ENCODE measurements around the gene DGKB. TPM values are rescaled to one million over a fixed set of nuclear protein-coding genes. Genes with fewer than 3 reads are reported as not detected.

Gene DGKB
- total RNA-seq, 1 donor from 2014 or later: not detected

DNA sequence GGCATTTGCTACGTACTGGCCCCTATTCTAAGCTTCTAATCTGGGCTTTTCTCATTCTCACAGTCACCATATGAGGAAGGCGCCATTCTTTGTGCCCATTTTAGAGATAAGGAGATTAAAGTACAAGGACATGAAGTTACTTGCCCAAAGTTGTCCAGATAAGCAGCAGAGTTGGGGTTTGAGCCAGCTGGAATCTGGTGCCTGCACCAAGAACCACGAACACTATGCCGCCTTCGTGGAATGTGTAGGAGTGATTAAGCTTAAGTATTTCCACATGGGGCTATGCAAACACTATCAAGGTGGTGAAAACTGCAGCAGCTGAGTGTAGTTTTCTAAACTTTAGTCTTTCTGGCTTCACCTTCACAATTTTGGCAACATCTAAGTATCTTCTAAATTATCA, 570.4 kb downstream of the DGKB start:
- no peak for DNase-seq (ENCODE audit: low spot score)
- Mint-ChIP-seq H3K36me3 (ENCODE audit: low read depth) (no peaks in the 10 kb centered on the region), H3K4me1 (ENCODE audit: low read depth) (no peaks in the 10 kb centered on the region), H3K9me3 (no peaks in the 10 kb centered on the region), H3K27me3 (ENCODE audit: insufficient read depth) (no peaks in the 10 kb centered on the region), H3K4me3 (no peak overlapping the region), H3K27ac (no peak overlapping the region)
- intact Hi-C loops (cut with micrococcal nuclease): no loop called here

DNA sequence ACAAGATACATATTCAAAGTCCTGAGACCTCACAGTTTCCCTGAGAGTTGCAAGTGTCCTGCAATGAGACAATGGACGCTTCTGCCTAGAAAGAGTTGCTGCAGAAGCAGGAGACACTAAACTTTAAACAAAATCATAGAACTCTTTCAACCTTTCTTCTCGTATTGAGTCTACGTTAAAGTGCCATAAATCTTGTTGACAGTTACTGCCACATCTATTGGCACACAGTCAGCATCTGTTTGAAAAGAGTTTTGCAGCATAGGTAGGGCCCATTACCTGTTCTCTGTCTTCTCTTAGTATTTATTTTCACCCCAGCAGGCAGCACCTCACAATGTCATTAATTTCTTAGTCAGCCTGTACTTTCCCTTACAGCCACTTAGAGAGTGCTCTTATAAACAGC, 577.8 kb downstream of the DGKB start:
- no peak overlapping the region for H3K4me3 Mint-ChIP-seq
- no peaks in the 10 kb centered on the region for H3K36me3 Mint-ChIP-seq (ENCODE audit: low read depth)

DNA sequence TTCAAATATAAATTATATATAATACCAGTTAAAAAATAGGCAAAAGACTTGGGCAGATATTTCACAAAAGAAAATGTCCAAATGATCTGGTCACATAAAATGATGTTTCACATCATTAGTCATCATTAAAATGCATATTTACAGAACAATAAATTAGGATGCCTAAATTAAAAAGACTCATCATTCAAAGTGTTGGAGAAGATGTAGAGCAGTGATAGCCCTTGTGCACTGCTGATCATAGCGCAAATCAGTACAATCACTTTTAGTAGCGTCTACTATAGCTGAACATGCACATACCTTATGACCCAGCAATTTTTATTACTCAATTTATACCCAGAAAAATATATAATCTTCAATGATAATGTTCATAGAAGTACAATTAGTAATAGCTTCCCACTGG, 579.8 kb downstream of the DGKB start:
- intact Hi-C loops (cut with micrococcal nuclease): no loop called here
- H3K9me3 Mint-ChIP-seq: peaks cover 12% of the 10 kb centered on the region
- DNase-seq (ENCODE audit: low spot score): no peak
- H3K36me3 Mint-ChIP-seq (ENCODE audit: low read depth): no peaks in the 10 kb centered on the region
- H3K4me1 Mint-ChIP-seq (ENCODE audit: low read depth): no peaks in the 10 kb centered on the region
- H3K27me3 Mint-ChIP-seq (ENCODE audit: insufficient read depth): no peaks in the 10 kb centered on the region
- H3K4me3 Mint-ChIP-seq: no peak overlapping the region
- H3K27ac Mint-ChIP-seq: no peak overlapping the region

More for the DNA sequence above, 577.8 kb downstream of the DGKB start:
- Mint-ChIP-seq H3K4me1 (ENCODE audit: low read depth) (no peaks in the 10 kb centered on the region), H3K27ac (no peak overlapping the region), H3K9me3 (peaks cover 12% of the 10 kb centered on the region), H3K27me3 (ENCODE audit: insufficient read depth) (no peaks in the 10 kb centered on the region)
- intact Hi-C loops (cut with micrococcal nuclease): no loop called here
- DNase-seq (ENCODE audit: low spot score): no peak

GRCh38 chr7:14321947-14322346, 580.6 kb downstream of the DGKB start:
- no peak overlapping the region for H3K27ac Mint-ChIP-seq
- H3K4me1 Mint-ChIP-seq (ENCODE audit: low read depth): no peaks in the 10 kb centered on the region
- H3K36me3 Mint-ChIP-seq (ENCODE audit: low read depth): no peaks in the 10 kb centered on the region
- intact Hi-C loops (cut with micrococcal nuclease): no loop called here
- no peaks in the 10 kb centered on the region for H3K27me3 Mint-ChIP-seq (ENCODE audit: insufficient read depth)
- no peak for DNase-seq (ENCODE audit: low spot score)
- H3K9me3 Mint-ChIP-seq: peaks cover 12% of the 10 kb centered on the region
- H3K4me3 Mint-ChIP-seq: no peak overlapping the region

DNA sequence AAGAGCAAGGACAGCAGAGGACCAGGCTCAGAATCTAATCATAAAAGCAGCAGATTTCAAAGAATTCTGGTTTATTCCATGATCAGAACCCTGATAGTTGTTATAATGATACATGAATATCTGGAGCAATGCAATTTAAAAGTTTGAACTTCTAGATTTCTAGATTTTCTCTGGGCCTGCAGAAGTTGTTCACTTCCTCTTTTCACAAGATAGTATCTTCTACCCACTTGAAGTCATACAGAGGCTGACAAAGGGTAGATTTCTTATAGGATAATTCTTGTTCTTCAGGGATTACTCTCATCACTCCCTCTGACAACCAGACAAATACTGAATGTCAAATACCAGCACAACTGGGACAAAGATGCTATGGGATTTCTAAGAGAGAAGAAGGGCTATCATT, 593.1 kb downstream of the DGKB start:
- intact Hi-C loops (cut with micrococcal nuclease): no loop called here
- peaks cover 4% of the 10 kb centered on the region for H3K9me3 Mint-ChIP-seq
- no peak overlapping the region for H3K4me3 Mint-ChIP-seq
- DNase-seq (ENCODE audit: low spot score): no peak
- no peaks in the 10 kb centered on the region for H3K36me3 Mint-ChIP-seq (ENCODE audit: low read depth)
- no peaks in the 10 kb centered on the region for H3K4me1 Mint-ChIP-seq (ENCODE audit: low read depth)
- H3K27ac Mint-ChIP-seq: no peak overlapping the region
- H3K27me3 Mint-ChIP-seq (ENCODE audit: insufficient read depth): no peaks in the 10 kb centered on the region

- no peaks in the 10 kb centered on the region for H3K27me3 Mint-ChIP-seq (ENCODE audit: insufficient read depth)
- no peak overlapping the region for H3K27ac Mint-ChIP-seq
- no peaks in the 10 kb centered on the region for H3K36me3 Mint-ChIP-seq (ENCODE audit: low read depth)
- H3K9me3 Mint-ChIP-seq: peaks cover 4% of the 10 kb centered on the region
- no peaks in the 10 kb centered on the region for H3K4me1 Mint-ChIP-seq (ENCODE audit: low read depth)
- H3K4me3 Mint-ChIP-seq: no peak overlapping the region
- no peak for DNase-seq (ENCODE audit: low spot score)
- intact Hi-C loops (cut with micrococcal nuclease): no loop called here
These were observed 597.2 kb downstream of the DGKB start for GRCh38 chr7:14305233-14305866.

GRCh38 chr7:14303536-14303935, 599.0 kb downstream of the DGKB start:
- Mint-ChIP-seq H3K27ac (no peak overlapping the region), H3K4me1 (ENCODE audit: low read depth) (no peaks in the 10 kb centered on the region), H3K4me3 (no peak overlapping the region), H3K27me3 (ENCODE audit: insufficient read depth) (no peaks in the 10 kb centered on the region), H3K36me3 (ENCODE audit: low read depth) (no peaks in the 10 kb centered on the region), H3K9me3 (peaks cover 4% of the 10 kb centered on the region)
- intact Hi-C loops (cut with micrococcal nuclease): no loop called here
- DNase-seq (ENCODE audit: low spot score): no peak

GRCh38 chr7:14294637-14295036, 607.9 kb downstream of the DGKB start:
- intact Hi-C loops (cut with micrococcal nuclease): no loop called here
- no peaks in the 10 kb centered on the region for H3K36me3 Mint-ChIP-seq (ENCODE audit: low read depth)
- no peak overlapping the region for H3K4me3 Mint-ChIP-seq
- H3K27me3 Mint-ChIP-seq (ENCODE audit: insufficient read depth): no peaks in the 10 kb centered on the region
- H3K4me1 Mint-ChIP-seq (ENCODE audit: low read depth): no peaks in the 10 kb centered on the region
- H3K9me3 Mint-ChIP-seq: peaks cover 14% of the 10 kb centered on the region
- no peak overlapping the region for H3K27ac Mint-ChIP-seq
- no peak for DNase-seq (ENCODE audit: low spot score)

DNA sequence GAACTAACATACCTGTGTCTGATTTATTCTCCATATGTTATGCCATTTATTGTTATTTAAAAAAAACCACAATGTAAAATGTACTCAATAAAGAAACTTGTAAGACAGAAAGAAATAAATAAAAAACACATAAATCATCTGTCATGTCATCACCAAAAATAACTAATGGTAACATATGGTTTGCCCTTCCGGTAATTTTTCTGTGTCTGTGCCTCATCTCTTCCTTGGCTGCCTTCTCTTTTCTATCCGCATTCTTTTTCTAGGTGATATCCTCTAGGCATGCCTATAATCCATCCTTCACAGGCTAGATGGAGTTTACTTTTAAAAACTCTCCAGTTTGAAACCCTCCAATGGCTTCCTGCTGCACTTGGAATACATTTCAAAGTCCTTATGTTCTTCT, 609.1 kb downstream of the DGKB start:
- Mint-ChIP-seq H3K36me3 (ENCODE audit: low read depth) (no peaks in the 10 kb centered on the region), H3K4me3 (no peak overlapping the region)

GRCh38 chr7:14292737-14293136, 609.8 kb downstream of the DGKB start:
- Mint-ChIP-seq H3K4me3 (no peak overlapping the region), H3K4me1 (ENCODE audit: low read depth) (no peaks in the 10 kb centered on the region), H3K36me3 (ENCODE audit: low read depth) (no peaks in the 10 kb centered on the region), H3K27me3 (ENCODE audit: insufficient read depth) (no peaks in the 10 kb centered on the region), H3K9me3 (peaks cover 14% of the 10 kb centered on the region), H3K27ac (no peak overlapping the region)
- DNase-seq (ENCODE audit: low spot score): no peak
- intact Hi-C loops (cut with micrococcal nuclease): no loop called here

More for the DNA sequence above, 609.1 kb downstream of the DGKB start:
- Mint-ChIP-seq H3K27ac (no peak overlapping the region), H3K9me3 (peaks cover 14% of the 10 kb centered on the region), H3K27me3 (ENCODE audit: insufficient read depth) (no peaks in the 10 kb centered on the region), H3K4me1 (ENCODE audit: low read depth) (no peaks in the 10 kb centered on the region)
- DNase-seq (ENCODE audit: low spot score): no peak
- intact Hi-C loops (cut with micrococcal nuclease): no loop called here

DNA sequence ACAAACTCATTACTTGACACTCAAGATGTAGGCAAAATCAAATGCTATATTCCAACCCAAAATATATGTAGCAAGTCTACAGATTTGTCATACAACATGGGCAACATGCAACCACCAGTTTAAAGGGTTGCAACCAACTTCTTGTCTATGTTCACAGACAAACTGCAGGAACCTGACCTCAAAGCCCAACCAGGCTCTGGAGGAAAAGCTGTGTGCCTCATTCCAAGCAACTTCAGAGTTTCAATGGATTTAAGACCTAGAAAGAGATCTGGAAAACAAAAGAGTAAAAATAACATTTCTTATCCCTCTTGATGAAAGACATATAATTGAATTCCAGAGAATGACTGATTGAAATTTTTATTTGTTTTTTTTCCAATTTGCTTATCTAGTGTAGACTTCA, 612.6 kb downstream of the DGKB start:
- no peaks in the 10 kb centered on the region for H3K36me3 Mint-ChIP-seq (ENCODE audit: low read depth)

DNA sequence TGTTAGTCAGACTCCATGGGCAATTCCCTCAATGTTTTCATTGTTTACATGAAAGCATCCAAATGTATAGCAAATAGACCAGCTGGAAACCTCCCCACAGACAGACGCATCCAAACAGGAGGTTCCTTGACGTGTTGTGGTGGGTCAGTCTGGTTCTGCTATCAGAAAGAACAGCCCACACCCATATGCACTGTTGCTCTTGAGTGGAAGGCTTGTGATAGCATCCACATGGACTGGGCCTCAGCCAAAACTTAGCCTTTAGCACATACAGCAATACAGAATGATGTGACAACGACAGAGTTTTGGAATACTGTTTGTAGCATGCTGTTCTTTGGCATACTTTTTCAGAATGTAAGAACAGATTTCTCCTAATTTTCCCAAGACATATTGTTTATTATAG, 613.9 kb downstream of the DGKB start:
- no peaks in the 10 kb centered on the region for H3K36me3 Mint-ChIP-seq (ENCODE audit: low read depth)
- no peaks in the 10 kb centered on the region for H3K4me1 Mint-ChIP-seq (ENCODE audit: low read depth)
- DNase-seq (ENCODE audit: low spot score): no peak
- H3K4me3 Mint-ChIP-seq: no peak overlapping the region
- no peak overlapping the region for H3K27ac Mint-ChIP-seq
- no peaks in the 10 kb centered on the region for H3K27me3 Mint-ChIP-seq (ENCODE audit: insufficient read depth)
- peaks cover 6% of the 10 kb centered on the region for H3K9me3 Mint-ChIP-seq
- intact Hi-C loops (cut with micrococcal nuclease): no loop called here

More for the DNA sequence above, 612.6 kb downstream of the DGKB start:
- intact Hi-C loops (cut with micrococcal nuclease): no loop called here
- no peaks in the 10 kb centered on the region for H3K4me1 Mint-ChIP-seq (ENCODE audit: low read depth)
- peaks cover 6% of the 10 kb centered on the region for H3K9me3 Mint-ChIP-seq
- no peak for DNase-seq (ENCODE audit: low spot score)
- no peak overlapping the region for H3K4me3 Mint-ChIP-seq
- no peak overlapping the region for H3K27ac Mint-ChIP-seq
- no peaks in the 10 kb centered on the region for H3K27me3 Mint-ChIP-seq (ENCODE audit: insufficient read depth)

- H3K9me3 Mint-ChIP-seq: peaks cover 6% of the 10 kb centered on the region
- H3K36me3 Mint-ChIP-seq (ENCODE audit: low read depth): no peaks in the 10 kb centered on the region
- no peaks in the 10 kb centered on the region for H3K27me3 Mint-ChIP-seq (ENCODE audit: insufficient read depth)
- intact Hi-C loops (cut with micrococcal nuclease): no loop called here
- H3K27ac Mint-ChIP-seq: no peak overlapping the region
- H3K4me1 Mint-ChIP-seq (ENCODE audit: low read depth): no peaks in the 10 kb centered on the region
- H3K4me3 Mint-ChIP-seq: no peak overlapping the region
- DNase-seq (ENCODE audit: low spot score): no peak
These were observed 615.2 kb downstream of the DGKB start for GRCh38 chr7:14287398-14287797.

- Mint-ChIP-seq H3K4me3 (no peak overlapping the region), H3K36me3 (ENCODE audit: low read depth) (no peaks in the 10 kb centered on the region), H3K27me3 (ENCODE audit: insufficient read depth) (no peaks in the 10 kb centered on the region), H3K27ac (no peak overlapping the region), H3K9me3 (peaks cover 6% of the 10 kb centered on the region), H3K4me1 (ENCODE audit: low read depth) (no peaks in the 10 kb centered on the region)
- no peak for DNase-seq (ENCODE audit: low spot score)
- intact Hi-C loops (cut with micrococcal nuclease): no loop called here
These were observed 616.5 kb downstream of the DGKB start for GRCh38 chr7:14286036-14286435.
